GM19397 (cell line): Measurements from ENCODE around the gene ACKR4.
"Not testable (repeated sequence)": the region's sequence is repeated elsewhere in the genome, so short reads cannot be mapped to it uniquely, and the experiment has no call there.

ENCODE experiments used
- ATAC-seq: cut with Tn5 transposase; IDR thresholded peaks from one replicate; pipeline ENCODE4 v1.9.1; 2021; ENCODE audit warnings: mild to moderate bottlenecking, moderate library complexity; ENCODE audit not compliant: unreplicated experiment

ACKR4 gene

GRCh38 chr3:132596816-132597433 lies at the start of gene ACKR4:
Gene ACKR4 (plus strand): TSS chr3:132597270. CDS start chr3:132600398, 3,128 bp downstream.
- ATAC-seq = no peak

- no peak for ATAC-seq
These were observed 47.9 kb upstream of the ACKR4 start for GRCh38 chr3:132549169-132549568.

GRCh38 chr3:132549890-132550578 lies 47.0 kb upstream of the ACKR4 start:
- no peak for ATAC-seq

GRCh38 chr3:132550579-132551305 lies 46.3 kb upstream of the ACKR4 start:
- ATAC-seq = no peak

- ATAC-seq = no peak
These were observed 43.2 kb upstream of the ACKR4 start for GRCh38 chr3:132553826-132554225.

- no peak for ATAC-seq
These were observed 42.6 kb upstream of the ACKR4 start for GRCh38 chr3:132554437-132554836.

- no peak for ATAC-seq
These were observed 41.6 kb upstream of the ACKR4 start for GRCh38 chr3:132555306-132556035.

- not testable (repeated sequence) for ATAC-seq
These were observed 41.1 kb upstream of the ACKR4 start for GRCh38 chr3:132556036-132556386.

GRCh38 chr3:132556508-132557159 lies 40.4 kb upstream of the ACKR4 start:
- ATAC-seq = no peak

- ATAC-seq = no peak
These were observed 36.1 kb upstream of the ACKR4 start for GRCh38 chr3:132561003-132561402.

GRCh38 chr3:132563420-132564069 lies 33.5 kb upstream of the ACKR4 start:
- ATAC-seq = no peak

GRCh38 chr3:132564070-132564465 lies 33.0 kb upstream of the ACKR4 start:
- ATAC-seq = no peak

- ATAC-seq = no peak
These were observed 28.6 kb upstream of the ACKR4 start for GRCh38 chr3:132568422-132568821.

- ATAC-seq = no peak
These were observed 27.9 kb upstream of the ACKR4 start for GRCh38 chr3:132569153-132569552.

- ATAC-seq = no peak
These were observed 27.5 kb upstream of the ACKR4 start for GRCh38 chr3:132569580-132569979.

- ATAC-seq = no peak
These were observed 27.1 kb upstream of the ACKR4 start for GRCh38 chr3:132570016-132570415.

GRCh38 chr3:132573797-132574211 lies 23.3 kb upstream of the ACKR4 start:
- no peak for ATAC-seq

- no peak for ATAC-seq
These were observed 9.7 kb upstream of the ACKR4 start for GRCh38 chr3:132587401-132587800.

- ATAC-seq = no peak
These were observed 4.9 kb upstream of the ACKR4 start for GRCh38 chr3:132592216-132592615.

GRCh38 chr3:132593241-132593946 lies 3.7 kb upstream of the ACKR4 start:
- ATAC-seq = no peak
